Measurements from ENCODE around the gene UBXN11.

UBXN11 gene

GRCh38 chr1:26315874-26316850 lies 9.7 kb upstream of the UBXN11 start:
- TF ChIP-seq TAF1 (IDR thresholded peaks at IDR 0.05; ENCODE audit: borderline replicate concordance, insufficient read depth, low read length) (no peak), SIN3A (IDR thresholded peaks at IDR 0.05; ENCODE audit: borderline replicate concordance, insufficient read depth, low read length) (no peak), FOXP2 (optimal IDR thresholded peaks at IDR 0.05; ENCODE audit: borderline replicate concordance, extremely low read depth, extremely low read length, insufficient read depth) (no peak), POLR2AphosphoS5 (IDR thresholded peaks at IDR 0.05; ENCODE audit: low read depth, low read length) (no peak)
- TF ChIP-seq, protein P1, sequence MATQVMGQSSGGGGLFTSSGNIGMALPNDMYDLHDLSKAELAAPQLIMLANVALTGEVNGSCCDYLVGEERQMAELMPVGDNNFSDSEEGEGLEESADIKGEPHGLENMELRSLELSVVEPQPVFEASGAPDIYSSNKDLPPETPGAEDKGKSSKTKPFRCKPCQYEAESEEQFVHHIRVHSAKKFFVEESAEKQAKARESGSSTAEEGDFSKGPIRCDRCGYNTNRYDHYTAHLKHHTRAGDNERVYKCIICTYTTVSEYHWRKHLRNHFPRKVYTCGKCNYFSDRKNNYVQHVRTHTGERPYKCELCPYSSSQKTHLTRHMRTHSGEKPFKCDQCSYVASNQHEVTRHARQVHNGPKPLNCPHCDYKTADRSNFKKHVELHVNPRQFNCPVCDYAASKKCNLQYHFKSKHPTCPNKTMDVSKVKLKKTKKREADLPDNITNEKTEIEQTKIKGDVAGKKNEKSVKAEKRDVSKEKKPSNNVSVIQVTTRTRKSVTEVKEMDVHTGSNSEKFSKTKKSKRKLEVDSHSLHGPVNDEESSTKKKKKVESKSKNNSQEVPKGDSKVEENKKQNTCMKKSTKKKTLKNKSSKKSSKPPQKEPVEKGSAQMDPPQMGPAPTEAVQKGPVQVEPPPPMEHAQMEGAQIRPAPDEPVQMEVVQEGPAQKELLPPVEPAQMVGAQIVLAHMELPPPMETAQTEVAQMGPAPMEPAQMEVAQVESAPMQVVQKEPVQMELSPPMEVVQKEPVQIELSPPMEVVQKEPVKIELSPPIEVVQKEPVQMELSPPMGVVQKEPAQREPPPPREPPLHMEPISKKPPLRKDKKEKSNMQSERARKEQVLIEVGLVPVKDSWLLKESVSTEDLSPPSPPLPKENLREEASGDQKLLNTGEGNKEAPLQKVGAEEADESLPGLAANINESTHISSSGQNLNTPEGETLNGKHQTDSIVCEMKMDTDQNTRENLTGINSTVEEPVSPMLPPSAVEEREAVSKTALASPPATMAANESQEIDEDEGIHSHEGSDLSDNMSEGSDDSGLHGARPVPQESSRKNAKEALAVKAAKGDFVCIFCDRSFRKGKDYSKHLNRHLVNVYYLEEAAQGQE (IDR thresholded peaks at IDR 0.05; ENCODE audit: insufficient read depth in 1 of 2, low read depth in 2 of 2, low read length in 2 of 2), result no peak

- TF ChIP-seq, protein P1 (IDR thresholded peaks at IDR 0.05; ENCODE audit: insufficient read depth in 1 of 2, low read depth in 2 of 2, low read length in 2 of 2), result no peak
- TF ChIP-seq POLR2AphosphoS5 (IDR thresholded peaks at IDR 0.05; ENCODE audit: low read depth, low read length), result no peak
- no peak for TF ChIP-seq SIN3A (IDR thresholded peaks at IDR 0.05; ENCODE audit: borderline replicate concordance, insufficient read depth, low read length)
- no peak for TF ChIP-seq TAF1 (IDR thresholded peaks at IDR 0.05; ENCODE audit: borderline replicate concordance, insufficient read depth, low read length)
- no peak for TF ChIP-seq FOXP2 (optimal IDR thresholded peaks at IDR 0.05; ENCODE audit: borderline replicate concordance, extremely low read depth, extremely low read length, insufficient read depth)
Observed at GRCh38 chr1:26314501-26314900, 8.1 kb upstream of the UBXN11 start.

DNA sequence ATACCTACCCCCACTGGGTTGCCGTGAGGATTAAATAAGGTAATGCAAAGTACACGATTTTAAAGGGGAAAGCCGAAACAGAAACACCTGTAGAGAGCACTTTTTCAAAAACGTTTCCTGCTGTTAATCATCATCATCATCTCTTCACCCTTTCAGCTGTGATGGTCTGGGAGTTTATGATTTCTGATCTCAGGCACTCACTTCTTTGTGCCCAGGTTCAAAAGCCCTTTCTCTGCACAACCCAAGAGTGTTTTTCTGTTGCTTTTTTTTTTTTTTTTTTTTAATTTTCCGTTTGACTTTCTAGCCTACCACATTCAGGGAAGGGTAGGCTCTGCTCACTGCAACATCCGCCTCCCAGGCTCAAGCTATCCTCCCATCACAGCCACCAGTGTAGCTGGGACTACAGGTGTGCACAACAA lies 936 bp upstream of the UBXN11 start:
- TF ChIP-seq FOXP2 (optimal IDR thresholded peaks at IDR 0.05; ENCODE audit: borderline replicate concordance, extremely low read depth, extremely low read length, insufficient read depth) (no peak), POLR2AphosphoS5 (IDR thresholded peaks at IDR 0.05; ENCODE audit: low read depth, low read length) (no peak), SIN3A (IDR thresholded peaks at IDR 0.05; ENCODE audit: borderline replicate concordance, insufficient read depth, low read length) (no peak), TAF1 (IDR thresholded peaks at IDR 0.05; ENCODE audit: borderline replicate concordance, insufficient read depth, low read length) (no peak)
- TF ChIP-seq, protein P1 (IDR thresholded peaks at IDR 0.05; ENCODE audit: insufficient read depth in 1 of 2, low read depth in 2 of 2, low read length in 2 of 2), result no peak

DNA sequence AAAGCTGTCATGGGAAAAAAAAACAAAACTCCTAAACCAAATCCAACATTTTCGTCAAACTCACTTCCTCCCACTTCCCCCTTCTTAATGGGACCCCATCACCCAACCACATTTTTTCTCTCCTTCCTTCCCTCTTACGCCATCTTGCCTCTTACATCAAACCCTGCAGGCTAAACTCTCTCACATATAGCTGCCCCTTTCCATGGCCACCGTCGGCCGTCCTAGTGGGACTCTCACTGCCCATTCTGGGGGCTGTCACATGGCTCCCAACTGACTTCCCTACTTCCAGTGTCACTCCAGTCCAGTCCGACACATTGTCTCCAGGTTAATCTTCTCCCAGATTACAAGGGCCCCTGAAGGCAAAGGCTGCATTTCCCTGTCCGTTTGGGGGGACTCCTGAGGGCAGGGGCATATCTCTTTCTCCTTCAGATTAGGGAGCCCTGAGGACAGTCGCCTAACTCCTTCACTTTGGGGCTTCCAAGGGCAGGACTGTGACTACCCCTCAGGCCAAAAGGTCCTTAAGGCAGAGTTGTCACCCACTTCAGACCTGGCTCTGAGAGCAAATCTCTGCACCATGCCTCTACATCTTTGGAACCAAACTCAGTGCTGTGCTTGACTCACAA lies 658 bp downstream of the UBXN11 start:
- TF ChIP-seq SIN3A (IDR thresholded peaks at IDR 0.05; ENCODE audit: borderline replicate concordance, insufficient read depth, low read length), result no peak

GRCh38 chr1:26302733-26303405 lies 3.6 kb downstream of the UBXN11 start:
- TF ChIP-seq FOXP2 (optimal IDR thresholded peaks at IDR 0.05; ENCODE audit: borderline replicate concordance, extremely low read depth, extremely low read length, insufficient read depth), result no peak
- no peak for TF ChIP-seq POLR2AphosphoS5 (IDR thresholded peaks at IDR 0.05; ENCODE audit: low read depth, low read length)
- TF ChIP-seq SIN3A (IDR thresholded peaks at IDR 0.05; ENCODE audit: borderline replicate concordance, insufficient read depth, low read length), result no peak
- TF ChIP-seq TAF1 (IDR thresholded peaks at IDR 0.05; ENCODE audit: borderline replicate concordance, insufficient read depth, low read length), result no peak
- TF ChIP-seq, protein P1 (IDR thresholded peaks at IDR 0.05; ENCODE audit: insufficient read depth in 1 of 2, low read depth in 2 of 2, low read length in 2 of 2), result no peak

Measured in PFSK-1 (cell line).